ENCODE results near the gene LIF.
"Not testable (repeated sequence)": the region's sequence is repeated elsewhere in the genome, so short reads cannot be mapped to it uniquely, and the experiment has no call there.

LIF gene

DNA sequence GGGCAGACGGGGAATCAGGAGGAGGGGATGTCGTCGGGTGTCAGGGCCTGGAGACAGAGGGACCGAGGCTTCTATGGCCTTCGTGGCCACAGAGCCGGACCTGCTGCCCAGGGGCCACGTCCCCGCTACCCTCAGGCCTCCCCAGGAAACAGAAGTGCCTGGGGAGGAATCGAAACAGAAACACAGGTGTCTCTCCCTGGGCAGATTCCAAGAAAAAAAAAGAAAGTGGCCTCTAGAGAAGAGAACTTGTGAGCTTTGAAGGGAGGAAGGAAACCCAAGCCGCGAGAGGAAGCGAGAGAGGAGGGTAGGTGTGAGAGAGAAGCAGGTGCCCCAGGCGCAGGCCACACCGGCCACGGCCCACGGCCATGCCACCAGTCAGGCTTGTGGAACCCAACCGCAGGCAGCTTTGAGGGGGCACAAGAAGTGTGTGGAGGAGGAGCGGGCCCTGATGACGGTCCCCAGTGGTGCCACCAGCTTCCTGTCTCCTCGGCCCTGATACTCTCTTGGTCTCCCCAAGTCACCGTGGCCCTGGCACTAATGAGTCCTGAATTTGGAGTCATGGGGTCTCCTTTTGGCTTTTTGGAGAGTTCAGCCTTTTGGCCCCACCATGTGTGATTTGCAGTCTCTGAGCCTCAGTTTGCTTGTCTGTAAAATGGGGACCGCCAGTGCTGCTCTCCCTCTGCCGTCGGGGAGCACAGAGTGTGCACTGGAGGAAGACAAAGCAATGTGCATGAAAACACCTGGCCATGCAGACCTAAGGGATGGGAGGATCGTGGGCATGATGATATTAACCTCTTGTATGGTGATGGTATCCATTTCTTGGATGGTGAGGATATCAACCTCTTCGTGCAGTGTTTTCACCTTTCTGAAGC lies 25.2 kb downstream of the LIF start:
- Histone ChIP-seq H3K4me3 (ENCODE audit: low read length) (no peak overlapping the region), H3K27me3 (ENCODE audit: control insufficient read depth, insufficient read depth, low read length) (peaks cover 3% of the 10 kb centered on the region), H3K36me3 (ENCODE audit: control insufficient read depth, insufficient read depth, low read length) (no peaks in the 10 kb centered on the region), H3K27ac (ENCODE audit: low read depth, low read length) (no peak overlapping the region), H3K4me1 (ENCODE audit: control insufficient read depth, insufficient read depth, low read length) (no peaks in the 10 kb centered on the region), H3K9ac (ENCODE audit: low read length) (no peak overlapping the region)

DNA sequence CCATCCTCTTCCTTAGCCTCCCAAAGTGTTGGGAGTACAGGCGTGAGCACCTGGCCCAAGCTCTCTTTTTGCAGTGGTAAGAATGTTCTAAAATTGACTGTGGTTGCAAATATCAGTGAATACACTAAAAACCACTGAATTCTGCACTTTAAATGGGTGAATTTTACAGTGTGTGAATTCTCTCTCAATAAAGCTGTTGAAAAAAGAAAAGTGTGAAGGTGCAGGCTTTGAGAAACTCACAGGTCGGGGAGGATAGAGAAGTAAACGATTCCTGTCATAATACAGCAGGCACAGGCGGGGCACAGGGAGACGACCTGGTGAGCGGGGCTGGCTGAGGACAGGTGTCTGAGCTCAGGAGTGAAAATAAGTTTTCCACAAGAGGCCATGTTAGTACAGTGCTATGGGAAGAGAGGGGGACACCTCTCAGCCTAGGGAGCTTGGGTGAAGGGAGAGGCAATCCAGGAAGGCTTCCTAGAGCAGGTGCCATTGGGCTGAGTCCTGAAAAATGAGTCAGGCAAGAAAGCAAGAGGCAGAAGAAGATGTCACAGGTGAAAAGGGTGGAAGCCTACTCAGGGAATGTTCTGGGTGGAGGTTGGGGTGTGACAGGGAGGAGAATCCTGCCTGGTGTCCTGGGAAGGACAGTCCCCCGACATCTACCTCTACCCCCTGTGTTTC lies 26.1 kb downstream of the LIF start:
- H3K27me3 ChIP-seq (ENCODE audit: control insufficient read depth, insufficient read depth, low read length) = peaks cover 3% of the 10 kb centered on the region
- H3K4me3 ChIP-seq (ENCODE audit: low read length) = no peak overlapping the region
- H3K9ac ChIP-seq (ENCODE audit: low read length) = no peak overlapping the region
- no peak overlapping the region for H3K27ac ChIP-seq (ENCODE audit: low read depth, low read length)
- H3K36me3 ChIP-seq (ENCODE audit: control insufficient read depth, insufficient read depth, low read length) = no peaks in the 10 kb centered on the region
- no peaks in the 10 kb centered on the region for H3K4me1 ChIP-seq (ENCODE audit: control insufficient read depth, insufficient read depth, low read length)

DNA sequence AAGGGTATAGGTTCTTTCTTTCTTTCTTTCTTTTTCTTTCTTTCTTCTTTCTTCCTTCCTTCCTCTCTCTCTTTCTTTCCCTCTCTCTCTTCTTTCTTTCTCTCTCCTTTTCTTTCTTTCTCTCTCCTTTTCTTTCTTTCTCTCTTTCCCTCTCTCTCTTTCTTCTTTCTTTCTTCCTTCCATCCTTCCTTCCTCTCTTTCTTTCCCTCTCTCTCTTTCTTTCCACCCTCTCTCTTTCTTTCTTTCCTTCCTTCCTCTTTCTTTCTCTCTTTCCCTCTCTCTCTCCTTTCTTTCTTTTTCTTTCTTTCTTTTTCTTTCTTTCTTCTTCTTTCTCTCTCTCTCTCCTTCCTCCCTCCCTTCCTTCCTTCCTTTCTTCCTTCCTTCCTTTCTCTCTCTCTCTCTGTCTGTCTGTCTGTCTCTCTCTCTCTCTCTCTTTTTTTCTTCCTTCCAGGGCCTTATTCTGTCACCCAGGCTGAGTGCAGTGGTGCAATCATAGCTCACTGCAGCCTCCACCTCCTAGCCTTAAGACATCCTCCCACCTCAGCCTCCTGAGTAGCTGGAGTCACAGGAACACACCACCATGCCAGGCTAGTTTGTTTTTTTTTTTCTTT lies 26.8 kb downstream of the LIF start:
- no peak overlapping the region for H3K4me3 ChIP-seq (ENCODE audit: low read length)
- H3K36me3 ChIP-seq (ENCODE audit: control insufficient read depth, insufficient read depth, low read length) = no peaks in the 10 kb centered on the region
- H3K27me3 ChIP-seq (ENCODE audit: control insufficient read depth, insufficient read depth, low read length) = peaks cover 3% of the 10 kb centered on the region
- no peak overlapping the region for H3K9ac ChIP-seq (ENCODE audit: low read length)
- H3K27ac ChIP-seq (ENCODE audit: low read depth, low read length) = no peak overlapping the region
- H3K4me1 ChIP-seq (ENCODE audit: control insufficient read depth, insufficient read depth, low read length) = no peaks in the 10 kb centered on the region

DNA sequence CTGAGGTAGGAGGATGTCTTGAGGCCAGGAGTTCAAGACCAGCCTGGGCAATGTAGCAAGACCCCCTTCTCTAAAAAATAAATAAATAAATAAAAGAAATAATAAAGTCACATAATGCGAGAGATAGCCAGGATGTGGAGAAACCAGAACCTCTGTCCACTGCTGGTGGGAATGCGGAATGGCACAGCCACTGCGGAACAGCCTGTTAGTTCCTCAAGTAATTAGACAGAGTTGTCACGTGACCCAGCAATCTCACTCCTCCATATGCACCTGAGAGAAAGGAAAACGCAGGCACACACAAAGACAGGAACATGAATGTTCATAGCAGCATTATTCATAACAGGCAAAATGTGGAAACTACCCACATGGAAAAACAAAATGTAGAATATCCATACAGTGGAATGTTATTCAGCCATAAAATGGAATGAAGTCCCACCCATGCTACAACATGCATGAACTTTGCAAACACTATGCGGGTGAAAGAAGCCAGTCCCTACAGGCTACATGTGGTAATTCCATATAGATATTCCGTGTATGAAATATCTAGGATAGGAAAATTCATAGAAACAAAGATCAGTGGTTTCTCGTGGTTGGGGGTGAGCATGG lies 27.4 kb downstream of the LIF start:
- H3K9ac ChIP-seq (ENCODE audit: low read length) = no peak overlapping the region
- no peaks in the 10 kb centered on the region for H3K4me1 ChIP-seq (ENCODE audit: control insufficient read depth, insufficient read depth, low read length)
- peaks cover 3% of the 10 kb centered on the region for H3K27me3 ChIP-seq (ENCODE audit: control insufficient read depth, insufficient read depth, low read length)
- H3K4me3 ChIP-seq (ENCODE audit: low read length) = no peak overlapping the region
- H3K27ac ChIP-seq (ENCODE audit: low read depth, low read length) = no peak overlapping the region
- H3K36me3 ChIP-seq (ENCODE audit: control insufficient read depth, insufficient read depth, low read length) = no peaks in the 10 kb centered on the region

DNA sequence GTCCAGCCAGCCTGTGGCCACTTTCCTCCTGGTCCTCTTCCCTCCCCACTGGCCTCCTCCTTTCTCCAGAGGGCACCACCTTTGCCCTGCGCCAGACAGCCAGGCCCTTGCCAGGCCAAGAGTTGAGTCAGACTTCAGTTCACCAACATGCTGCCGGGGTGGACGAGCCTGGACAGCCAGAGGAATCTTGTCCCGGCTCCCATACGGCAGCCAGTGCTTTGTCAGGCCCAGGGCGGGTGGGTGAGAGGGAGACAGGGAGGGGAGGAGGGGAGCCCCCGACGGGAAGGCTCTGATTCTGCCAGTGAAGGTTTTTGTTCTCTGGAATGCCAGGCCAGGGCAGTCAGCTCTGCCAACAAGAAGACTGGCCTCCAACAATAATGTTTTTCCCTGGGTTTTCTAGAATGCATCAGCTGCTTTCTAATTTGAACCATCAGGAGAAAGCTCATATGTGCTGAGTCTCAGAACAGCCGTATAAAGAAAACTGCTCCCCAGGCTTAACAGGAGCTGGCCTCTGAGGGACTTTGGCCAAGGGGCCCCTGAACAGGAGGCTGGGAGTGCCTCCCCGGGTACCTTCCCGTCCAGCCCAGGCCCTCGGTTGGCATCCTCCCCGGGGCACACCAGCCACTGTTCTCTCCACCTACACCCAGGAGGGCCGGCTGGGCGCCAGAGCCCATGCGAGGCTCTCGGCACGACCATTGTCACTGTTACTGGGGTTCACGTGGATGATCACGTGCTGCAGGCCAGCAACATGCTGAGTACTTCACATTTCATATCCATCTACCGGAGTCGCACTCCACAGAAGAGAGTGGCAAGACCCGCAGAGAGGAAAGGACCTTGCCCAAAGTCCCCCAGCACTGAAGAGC lies 28.6 kb downstream of the LIF start:
- Histone ChIP-seq H3K36me3 (ENCODE audit: control insufficient read depth, insufficient read depth, low read length) (no peaks in the 10 kb centered on the region), H3K27me3 (ENCODE audit: control insufficient read depth, insufficient read depth, low read length) (peaks cover 3% of the 10 kb centered on the region), H3K9ac (ENCODE audit: low read length) (no peak overlapping the region), H3K27ac (ENCODE audit: low read depth, low read length) (no peak overlapping the region), H3K4me1 (ENCODE audit: control insufficient read depth, insufficient read depth, low read length) (no peaks in the 10 kb centered on the region), H3K4me3 (ENCODE audit: low read length) (no peak overlapping the region)

DNA sequence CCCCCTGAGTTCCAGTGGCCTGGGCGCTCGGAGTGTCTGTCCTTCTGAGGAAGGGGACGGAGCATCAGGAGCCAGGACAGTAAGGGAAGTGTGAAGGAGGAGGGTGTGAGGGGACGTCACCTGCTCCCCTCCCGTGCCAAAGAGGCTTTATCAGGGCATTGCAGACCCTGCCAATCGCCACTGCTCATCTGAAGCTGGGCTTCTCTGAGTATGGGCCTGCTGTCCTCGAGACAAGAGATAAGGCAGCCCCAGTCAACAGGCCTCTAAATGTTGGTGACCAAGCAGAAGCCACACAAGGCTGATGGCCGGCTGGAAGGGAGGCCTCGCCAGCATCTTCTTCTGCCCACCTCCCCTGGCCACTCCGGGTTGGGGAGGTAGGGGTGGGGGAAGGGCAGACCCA lies 29.8 kb downstream of the LIF start:
- H3K9ac ChIP-seq (ENCODE audit: low read length) = no peak overlapping the region
- H3K27ac ChIP-seq (ENCODE audit: low read depth, low read length) = no peak overlapping the region
- H3K27me3 ChIP-seq (ENCODE audit: control insufficient read depth, insufficient read depth, low read length) = peaks cover 2% of the 10 kb centered on the region
- H3K4me3 ChIP-seq (ENCODE audit: low read length) = no peak overlapping the region
- H3K36me3 ChIP-seq (ENCODE audit: control insufficient read depth, insufficient read depth, low read length) = no peaks in the 10 kb centered on the region
- no peaks in the 10 kb centered on the region for H3K4me1 ChIP-seq (ENCODE audit: control insufficient read depth, insufficient read depth, low read length)

DNA sequence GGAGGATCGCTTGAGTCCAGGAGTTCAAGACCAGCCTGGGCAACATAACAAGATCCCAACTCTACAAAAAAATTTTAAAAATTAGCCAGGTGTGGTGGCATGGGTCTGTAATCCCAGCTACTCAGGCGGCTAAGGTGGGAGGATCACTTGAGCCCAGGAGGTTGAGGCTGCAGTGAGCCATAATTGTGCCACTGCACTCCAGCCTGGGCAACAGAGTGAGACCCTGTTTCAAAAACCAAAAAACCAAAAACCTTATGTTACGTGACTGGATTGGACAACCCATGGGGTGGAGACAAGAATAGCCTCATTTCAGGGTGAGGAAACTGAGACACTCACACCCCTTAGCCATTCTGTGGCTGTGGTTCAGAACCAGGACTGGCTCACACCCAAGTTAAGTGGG lies 30.3 kb downstream of the LIF start:
- H3K27me3 ChIP-seq (ENCODE audit: control insufficient read depth, insufficient read depth, low read length); H3K4me1 ChIP-seq (ENCODE audit: control insufficient read depth, insufficient read depth, low read length); H3K9ac ChIP-seq (ENCODE audit: low read length); H3K27ac ChIP-seq (ENCODE audit: low read depth, low read length); H3K4me3 ChIP-seq (ENCODE audit: low read length); H3K36me3 ChIP-seq (ENCODE audit: control insufficient read depth, insufficient read depth, low read length): not testable (repeated sequence)

DNA sequence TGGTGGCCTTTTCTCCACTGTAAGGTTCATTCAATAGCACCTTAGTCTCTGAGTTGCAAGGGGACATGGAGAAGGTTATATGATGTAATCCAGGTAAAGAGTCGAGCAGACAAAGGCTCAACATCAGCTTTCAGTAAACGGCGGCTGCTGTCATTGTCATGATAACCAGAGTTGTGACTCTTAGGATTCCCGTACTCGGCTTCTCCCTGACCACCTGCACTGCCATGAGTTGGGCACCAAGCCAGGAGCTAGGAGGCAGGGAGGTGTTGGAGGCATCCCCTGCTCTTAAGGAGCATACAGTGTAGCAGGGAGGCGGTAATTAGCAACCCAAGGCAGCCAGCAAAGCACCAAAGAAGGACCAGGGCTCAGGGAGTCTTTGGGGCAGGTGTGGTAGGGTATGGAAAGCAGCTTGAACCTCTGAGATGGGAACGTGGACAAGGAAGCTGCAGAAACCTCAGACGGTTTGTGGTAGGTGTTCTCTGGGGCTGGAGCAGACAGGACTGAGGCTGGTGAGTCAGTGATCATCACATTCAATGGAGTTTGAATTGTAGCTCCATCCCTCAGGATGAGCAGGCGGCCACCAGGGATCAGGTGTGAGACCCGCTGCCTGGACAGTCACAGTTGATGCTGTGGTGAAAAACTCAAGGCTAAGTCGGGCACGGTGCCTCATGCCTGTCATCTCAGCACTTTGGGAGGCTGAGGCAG lies 31.7 kb downstream of the LIF start:
- Histone ChIP-seq H3K4me1 (ENCODE audit: control insufficient read depth, insufficient read depth, low read length) (no peaks in the 10 kb centered on the region), H3K9ac (ENCODE audit: low read length) (no peak overlapping the region), H3K4me3 (ENCODE audit: low read length) (no peak overlapping the region), H3K36me3 (ENCODE audit: control insufficient read depth, insufficient read depth, low read length) (no peaks in the 10 kb centered on the region), H3K27me3 (ENCODE audit: control insufficient read depth, insufficient read depth, low read length) (no peaks in the 10 kb centered on the region), H3K27ac (ENCODE audit: low read depth, low read length) (no peak overlapping the region)

DNA sequence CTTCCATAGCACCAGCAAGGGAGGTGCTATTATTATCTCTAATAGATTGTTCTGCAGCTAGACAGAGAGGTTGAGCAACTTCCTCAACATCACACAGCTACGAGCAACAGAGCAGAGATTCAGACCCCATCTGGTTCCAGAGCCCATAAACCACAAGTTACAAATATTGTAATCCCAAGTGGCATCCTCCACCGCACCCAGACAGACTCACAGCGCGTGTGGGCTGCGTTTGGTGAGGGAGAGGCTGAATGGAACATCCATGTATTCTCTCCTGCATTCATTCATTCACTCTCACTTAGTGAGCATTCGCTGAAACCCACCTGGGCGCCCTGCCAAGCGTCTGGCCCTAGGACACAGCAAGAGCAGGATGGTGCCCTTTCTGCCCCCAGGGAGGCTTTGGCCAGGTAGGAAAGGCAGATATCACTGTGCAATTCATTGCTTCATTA lies 33.5 kb downstream of the LIF start:
- Histone ChIP-seq H3K27ac (ENCODE audit: low read depth, low read length) (no peak overlapping the region), H3K4me3 (ENCODE audit: low read length) (no peak overlapping the region), H3K36me3 (ENCODE audit: control insufficient read depth, insufficient read depth, low read length) (no peaks in the 10 kb centered on the region), H3K4me1 (ENCODE audit: control insufficient read depth, insufficient read depth, low read length) (peaks cover 5% of the 10 kb centered on the region), H3K27me3 (ENCODE audit: control insufficient read depth, insufficient read depth, low read length) (no peaks in the 10 kb centered on the region), H3K9ac (ENCODE audit: low read length) (no peak overlapping the region)

DNA sequence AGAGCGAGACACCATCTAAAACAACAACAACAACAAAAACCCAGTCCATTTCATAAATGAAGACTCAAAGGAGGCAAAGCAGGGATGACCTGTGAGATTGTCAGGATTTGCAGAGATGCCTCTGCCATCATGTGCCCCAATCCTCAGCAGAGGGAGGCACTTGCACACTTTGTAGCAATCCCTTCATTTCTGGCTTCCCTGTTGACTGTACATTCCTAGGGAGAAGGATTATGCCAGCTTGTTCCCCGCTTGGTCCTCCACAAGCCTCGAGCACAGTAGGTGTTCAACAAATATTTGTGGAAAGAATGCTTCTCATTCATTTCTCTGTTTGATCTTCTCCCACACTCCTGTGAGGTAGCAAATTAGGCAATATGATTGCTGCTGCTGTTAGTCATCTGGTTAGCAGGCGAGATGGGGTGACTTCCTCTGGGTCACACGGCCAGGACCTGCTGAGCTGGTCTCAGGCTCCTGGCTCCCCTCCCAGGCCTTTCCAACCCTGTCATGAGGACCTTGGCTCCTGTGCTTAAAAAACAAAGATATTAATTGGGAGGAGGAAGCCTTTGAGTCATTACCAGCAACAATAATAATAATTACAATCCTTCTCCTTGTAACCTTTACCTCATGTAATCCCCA lies 34.1 kb downstream of the LIF start:
- H3K27me3 ChIP-seq (ENCODE audit: control insufficient read depth, insufficient read depth, low read length) = no peaks in the 10 kb centered on the region
- H3K36me3 ChIP-seq (ENCODE audit: control insufficient read depth, insufficient read depth, low read length) = no peaks in the 10 kb centered on the region
- peaks cover 5% of the 10 kb centered on the region for H3K4me1 ChIP-seq (ENCODE audit: control insufficient read depth, insufficient read depth, low read length)
- no peak overlapping the region for H3K9ac ChIP-seq (ENCODE audit: low read length)
- no peak overlapping the region for H3K27ac ChIP-seq (ENCODE audit: low read depth, low read length)
- no peak overlapping the region for H3K4me3 ChIP-seq (ENCODE audit: low read length)

DNA sequence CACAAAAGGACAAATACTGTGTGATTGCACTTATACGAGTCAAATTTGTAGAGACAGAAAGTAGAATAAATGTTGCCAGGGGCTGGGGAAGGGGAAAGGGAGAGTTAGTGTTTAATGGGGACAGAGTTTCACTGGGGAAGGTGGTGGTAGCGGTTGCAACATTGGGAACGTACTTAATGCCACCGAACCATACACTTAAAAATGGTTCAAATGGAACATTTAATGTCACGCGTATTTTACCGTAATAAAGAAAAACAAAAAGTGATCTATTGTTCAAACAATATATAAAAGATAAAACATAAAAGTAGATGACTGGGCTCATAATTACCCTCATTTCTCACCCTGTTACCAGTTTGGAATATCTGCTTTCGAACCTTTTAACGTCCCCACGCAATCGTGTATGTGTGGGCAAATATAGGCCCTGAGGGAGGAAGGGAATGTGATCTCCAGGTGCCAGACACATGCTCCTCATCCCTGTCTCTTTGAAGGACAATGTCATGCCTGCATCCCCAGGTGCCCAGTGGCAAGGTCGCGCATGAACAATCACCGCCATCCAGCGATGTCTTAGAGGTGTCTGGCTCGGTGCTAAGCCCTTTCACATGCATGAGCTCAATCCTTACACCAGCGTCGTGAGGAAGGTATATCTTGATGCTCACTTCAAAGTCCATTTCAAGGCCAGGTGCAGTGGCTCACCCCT lies 35.3 kb downstream of the LIF start:
- Histone ChIP-seq H3K36me3 (ENCODE audit: control insufficient read depth, insufficient read depth, low read length) (no peaks in the 10 kb centered on the region), H3K27me3 (ENCODE audit: control insufficient read depth, insufficient read depth, low read length) (no peaks in the 10 kb centered on the region), H3K4me3 (ENCODE audit: low read length) (no peak overlapping the region), H3K27ac (ENCODE audit: low read depth, low read length) (no peak overlapping the region), H3K4me1 (ENCODE audit: control insufficient read depth, insufficient read depth, low read length) (peaks cover 5% of the 10 kb centered on the region), H3K9ac (ENCODE audit: low read length) (no peak overlapping the region)
